Measurements from ENCODE around the gene RRP15. TPM values are rescaled to one million over a fixed set of nuclear protein-coding genes. Genes with fewer than 3 reads are reported as not detected.

RRP15 gene
- total RNA-seq, 1 experiment from 2014 or later: 15.2 TPM

GRCh38 chr1:218257371-218257770 is 27.7 kb upstream of the RRP15 start:
- Histone ChIP-seq H3K36me3 (ENCODE audit: insufficient read depth, low read length) (no peaks in the 10 kb centered on the region), H3K4me1 (ENCODE audit: low read length) (peaks cover 12% of the 10 kb centered on the region)

GRCh38 chr1:218257971-218258370 is 27.1 kb upstream of the RRP15 start:
- Histone ChIP-seq H3K4me2 (ENCODE audit: low read depth, low read length, poor library complexity, severe bottlenecking) (no peak overlapping the region), H3K27ac (ENCODE audit: low read length) (no peak overlapping the region), H2AFZ (ENCODE audit: low read length) (no peak overlapping the region), H3K27me3 (ENCODE audit: low read length) (no peaks in the 10 kb centered on the region), H3K4me1 (ENCODE audit: low read length) (peaks cover 12% of the 10 kb centered on the region), H4K20me1 (ENCODE audit: insufficient read depth, low read depth, low read length) (no peaks in the 10 kb centered on the region), H3K9ac (ENCODE audit: low read length) (no peak overlapping the region), H3K79me2 (ENCODE audit: low read length) (no peaks in the 10 kb centered on the region), H3K4me3 (ENCODE audit: low read length) (no peak overlapping the region), H3K9me3 (ENCODE audit: low read length) (peaks cover 3% of the 10 kb centered on the region; the same call in 1 of the 2 replicates), H3K9me2 (replicated peaks; ENCODE audit: insufficient read depth, low read length) (no peaks in the 10 kb centered on the region), H3K36me3 (ENCODE audit: insufficient read depth, low read length) (no peaks in the 10 kb centered on the region)
- DNase-seq: no peak

More at GRCh38 chr1:218257371-218257770, 27.7 kb upstream of the RRP15 start:
- H3K27ac ChIP-seq (ENCODE audit: low read length): no peak overlapping the region
- no peaks in the 10 kb centered on the region for H3K9me2 ChIP-seq (replicated peaks; ENCODE audit: insufficient read depth, low read length)
- H3K4me2 ChIP-seq (ENCODE audit: low read depth, low read length, poor library complexity, severe bottlenecking): no peak overlapping the region
- no peak overlapping the region for H3K4me3 ChIP-seq (ENCODE audit: low read length)
- no peak overlapping the region for H2AFZ ChIP-seq (ENCODE audit: low read length)
- H3K27me3 ChIP-seq (ENCODE audit: low read length): no peaks in the 10 kb centered on the region
- no peak overlapping the region for H3K9ac ChIP-seq (ENCODE audit: low read length)
- no peaks in the 10 kb centered on the region for H3K79me2 ChIP-seq (ENCODE audit: low read length)
- H4K20me1 ChIP-seq (ENCODE audit: insufficient read depth, low read depth, low read length): no peaks in the 10 kb centered on the region
- H3K9me3 ChIP-seq (ENCODE audit: low read length): peaks cover 3% of the 10 kb centered on the region; the same call in 1 of the 2 replicates
- no peak for DNase-seq

GRCh38 chr1:218259339-218259738 is 25.8 kb upstream of the RRP15 start:
- Histone ChIP-seq H3K79me2 (ENCODE audit: low read length) (no peaks in the 10 kb centered on the region), H3K9me3 (ENCODE audit: low read length) (peaks cover 3% of the 10 kb centered on the region; the same call in 1 of the 2 replicates), H3K4me2 (ENCODE audit: low read depth, low read length, poor library complexity, severe bottlenecking) (no peak overlapping the region), H3K27me3 (ENCODE audit: low read length) (no peaks in the 10 kb centered on the region), H3K4me1 (ENCODE audit: low read length) (peaks cover 7% of the 10 kb centered on the region), H4K20me1 (ENCODE audit: insufficient read depth, low read depth, low read length) (no peaks in the 10 kb centered on the region), H3K36me3 (ENCODE audit: insufficient read depth, low read length) (no peaks in the 10 kb centered on the region), H2AFZ (ENCODE audit: low read length) (no peak overlapping the region), H3K9ac (ENCODE audit: low read length) (no peak overlapping the region), H3K4me3 (ENCODE audit: low read length) (no peak overlapping the region), H3K27ac (ENCODE audit: low read length) (no peak overlapping the region), H3K9me2 (replicated peaks; ENCODE audit: insufficient read depth, low read length) (no peaks in the 10 kb centered on the region)
- DNase-seq: no peak

GRCh38 chr1:218259800-218260199 is 25.3 kb upstream of the RRP15 start:
- peak; percentile 71 for DNase-seq
- peaks cover 7% of the 10 kb centered on the region for H3K4me1 ChIP-seq (ENCODE audit: low read length)
- no peaks in the 10 kb centered on the region for H4K20me1 ChIP-seq (ENCODE audit: insufficient read depth, low read depth, low read length)
- no peak overlapping the region for H3K4me2 ChIP-seq (ENCODE audit: low read depth, low read length, poor library complexity, severe bottlenecking)
- no peaks in the 10 kb centered on the region for H3K27me3 ChIP-seq (ENCODE audit: low read length)
- no peak overlapping the region for H3K27ac ChIP-seq (ENCODE audit: low read length)
- H3K9me2 ChIP-seq (replicated peaks; ENCODE audit: insufficient read depth, low read length): no peaks in the 10 kb centered on the region
- H3K9ac ChIP-seq (ENCODE audit: low read length): no peak overlapping the region
- peaks cover 3% of the 10 kb centered on the region; the same call in 1 of the 2 replicates for H3K9me3 ChIP-seq (ENCODE audit: low read length)
- no peaks in the 10 kb centered on the region for H3K79me2 ChIP-seq (ENCODE audit: low read length)
- no peak overlapping the region for H2AFZ ChIP-seq (ENCODE audit: low read length)
- no peak overlapping the region for H3K4me3 ChIP-seq (ENCODE audit: low read length)
- no peaks in the 10 kb centered on the region for H3K36me3 ChIP-seq (ENCODE audit: insufficient read depth, low read length)

GRCh38 chr1:218262259-218262658 is 22.8 kb upstream of the RRP15 start:
- Histone ChIP-seq H3K4me2 (ENCODE audit: low read depth, low read length, poor library complexity, severe bottlenecking) (no peak overlapping the region), H4K20me1 (ENCODE audit: insufficient read depth, low read depth, low read length) (no peaks in the 10 kb centered on the region), H3K4me1 (ENCODE audit: low read length) (peaks cover 12% of the 10 kb centered on the region), H3K27ac (ENCODE audit: low read length) (no peak overlapping the region), H2AFZ (ENCODE audit: low read length) (no peak overlapping the region), H3K79me2 (ENCODE audit: low read length) (no peaks in the 10 kb centered on the region), H3K4me3 (ENCODE audit: low read length) (no peak overlapping the region), H3K27me3 (ENCODE audit: low read length) (no peaks in the 10 kb centered on the region), H3K36me3 (ENCODE audit: insufficient read depth, low read length) (no peaks in the 10 kb centered on the region), H3K9ac (ENCODE audit: low read length) (no peak overlapping the region), H3K9me3 (ENCODE audit: low read length) (peaks cover 3% of the 10 kb centered on the region; the same call in 1 of the 2 replicates), H3K9me2 (replicated peaks; ENCODE audit: insufficient read depth, low read length) (no peaks in the 10 kb centered on the region)
- no peak for DNase-seq

- no peaks in the 10 kb centered on the region for H4K20me1 ChIP-seq (ENCODE audit: insufficient read depth, low read depth, low read length)
- H3K4me1 ChIP-seq (ENCODE audit: low read length): peaks cover 12% of the 10 kb centered on the region
- no peak overlapping the region for H3K27ac ChIP-seq (ENCODE audit: low read length)
- DNase-seq: no peak
- H3K79me2 ChIP-seq (ENCODE audit: low read length): no peaks in the 10 kb centered on the region
- H3K36me3 ChIP-seq (ENCODE audit: insufficient read depth, low read length): no peaks in the 10 kb centered on the region
- H3K4me3 ChIP-seq (ENCODE audit: low read length): peak overlapping the region; percentile 30; the same call in 1 of the 2 replicates
- no peaks in the 10 kb centered on the region for H3K9me3 ChIP-seq (ENCODE audit: low read length)
- H3K27me3 ChIP-seq (ENCODE audit: low read length): no peaks in the 10 kb centered on the region
- H3K9me2 ChIP-seq (replicated peaks; ENCODE audit: insufficient read depth, low read length): no peaks in the 10 kb centered on the region
- peak overlapping the region; percentile 76; the same call in 1 of the 2 replicates for H2AFZ ChIP-seq (ENCODE audit: low read length)
- H3K4me2 ChIP-seq (ENCODE audit: low read depth, low read length, poor library complexity, severe bottlenecking): peak overlapping the region; percentile 58
- H3K9ac ChIP-seq (ENCODE audit: low read length): no peak overlapping the region
Observed at GRCh38 chr1:218266356-218266755, 18.7 kb upstream of the RRP15 start.

- no peak overlapping the region for H3K4me3 ChIP-seq (ENCODE audit: low read length)
- no peak overlapping the region for H3K9ac ChIP-seq (ENCODE audit: low read length)
- H3K79me2 ChIP-seq (ENCODE audit: low read length): no peaks in the 10 kb centered on the region
- H3K9me2 ChIP-seq (replicated peaks; ENCODE audit: insufficient read depth, low read length): no peaks in the 10 kb centered on the region
- DNase-seq: no peak
- H3K36me3 ChIP-seq (ENCODE audit: insufficient read depth, low read length): no peaks in the 10 kb centered on the region
- H3K27ac ChIP-seq (ENCODE audit: low read length): no peak overlapping the region
- no peaks in the 10 kb centered on the region for H4K20me1 ChIP-seq (ENCODE audit: insufficient read depth, low read depth, low read length)
- no peaks in the 10 kb centered on the region for H3K27me3 ChIP-seq (ENCODE audit: low read length)
- H3K4me1 ChIP-seq (ENCODE audit: low read length): no peaks in the 10 kb centered on the region
- no peak overlapping the region for H3K4me2 ChIP-seq (ENCODE audit: low read depth, low read length, poor library complexity, severe bottlenecking)
- H2AFZ ChIP-seq (ENCODE audit: low read length): no peak overlapping the region
- no peaks in the 10 kb centered on the region for H3K9me3 ChIP-seq (ENCODE audit: low read length)
Observed at GRCh38 chr1:218272366-218272765, 12.7 kb upstream of the RRP15 start.

- no peaks in the 10 kb centered on the region for H3K79me2 ChIP-seq (ENCODE audit: low read length)
- no peaks in the 10 kb centered on the region for H4K20me1 ChIP-seq (ENCODE audit: insufficient read depth, low read depth, low read length)
- H3K4me3 ChIP-seq (ENCODE audit: low read length): no peak overlapping the region
- no peaks in the 10 kb centered on the region for H3K36me3 ChIP-seq (ENCODE audit: insufficient read depth, low read length)
- DNase-seq: no peak
- no peaks in the 10 kb centered on the region for H3K27me3 ChIP-seq (ENCODE audit: low read length)
- H3K4me1 ChIP-seq (ENCODE audit: low read length): no peaks in the 10 kb centered on the region
- H3K4me2 ChIP-seq (ENCODE audit: low read depth, low read length, poor library complexity, severe bottlenecking): no peak overlapping the region
- no peaks in the 10 kb centered on the region for H3K9me2 ChIP-seq (replicated peaks; ENCODE audit: insufficient read depth, low read length)
- H3K27ac ChIP-seq (ENCODE audit: low read length): no peak overlapping the region
- no peaks in the 10 kb centered on the region for H3K9me3 ChIP-seq (ENCODE audit: low read length)
- H3K9ac ChIP-seq (ENCODE audit: low read length): no peak overlapping the region
- H2AFZ ChIP-seq (ENCODE audit: low read length): no peak overlapping the region
Observed at GRCh38 chr1:218273762-218274479, 11.2 kb upstream of the RRP15 start.
